Smooth muscle cell (in vitro differentiated cells): ENCODE results near the gene AUH. TPM values are rescaled to one million over a fixed set of nuclear protein-coding genes. Genes with fewer than 3 reads are reported as not detected.

Source experiments
- DNase-seq: peaks from one replicate; lab custom pipeline; 2025; ENCODE audit not compliant: unreplicated experiment; lab: John Stamatoyannopoulos, UW
- H2AFZ ChIP-seq: fragments of 200-600 bp; sonication (generic); 2 replicates; pipeline ENCODE4 v1.6.0; 2016; ENCODE audit warnings: antibody characterized with exemption, low read depth, mild to moderate bottlenecking
- H3F3A ChIP-seq: fragments of 200-600 bp; sonication (generic); 2 replicates; pipeline ENCODE4 v1.6.0; 2017; ENCODE audit warnings: antibody characterized with exemption, low read depth
- H3K27ac ChIP-seq: fragments of 200-600 bp; sonication (generic); 2 replicates; pipeline ENCODE4 v1.5.1; 2016; ENCODE audit warnings: low read depth, mild to moderate bottlenecking
- H3K27me3 ChIP-seq: fragments of 200-600 bp; sonication (generic); 2 replicates; pipeline ENCODE4 v1.6.1; 2016; ENCODE audit warnings: low read depth, mild to moderate bottlenecking
- H3K36me3 ChIP-seq: fragments of 200-600 bp; sonication (generic); 2 replicates; pipeline ENCODE4 v1.5.1; 2016; ENCODE audit warnings: low read depth
- H3K4me1 ChIP-seq: fragments of 200-600 bp; sonication (generic); 2 replicates; pipeline ENCODE4 v1.5.1; 2016; ENCODE audit warnings: low read depth
- H3K4me2 ChIP-seq: fragments of 200-600 bp; sonication (generic); 2 replicates; pipeline ENCODE4 v1.6.0; 2016; ENCODE audit warnings: mild to moderate bottlenecking
- H3K4me3 ChIP-seq: fragments of 200-600 bp; sonication (generic); 2 replicates; pipeline ENCODE4 v1.5.1; 2016; ENCODE audit warnings: mild to moderate bottlenecking
- H3K79me2 ChIP-seq: fragments of 200-600 bp; sonication (generic); 2 replicates; pipeline ENCODE4 v1.6.0; 2016; ENCODE audit warnings: low read depth, mild to moderate bottlenecking
- H3K9ac ChIP-seq: fragments of 200-600 bp; sonication (generic); 2 replicates; pipeline ENCODE4 v1.6.0; 2016; ENCODE audit warnings: low read depth
- H3K9me3 ChIP-seq: fragments of 200-600 bp; sonication (generic); replicated peaks from 2 replicates; pipeline ENCODE4 v1.5.1; 2016; ENCODE audit warnings: low read depth
- H4K20me1 ChIP-seq: fragments of 200-600 bp; sonication (generic); 2 replicates; pipeline ENCODE4 v1.6.0; 2016; ENCODE audit warnings: low read depth
- WGBS: methylation state at CpG from one replicate; pipeline ENCODE4 v1.1.7; 2016; ENCODE audit warnings: low lambda C conversion rate; 5-methylcytosine and 5-hydroxymethylcytosine counted together
- polyA plus RNA-seq: library from polyadenylated mRNA; unstranded; fragments of >200 nt; fragmentation: Nextera tagmentation; extraction: Ambion mirVana; gene quantifications from 2 replicates; pipeline ENCODE4 v1.2.1, GENCODE V29; 2016
- total RNA-seq: library from RNA; depleted of rRNA; stranded (reverse); fragments of >200 nt; gene quantifications from 2 replicates; pipeline ENCODE4 v1.2.3, GENCODE V29; 2014
- TF ChIP-seq, protein P1 (sequence below): fragments of 200-600 bp; sonication (generic); IDR thresholded peaks from 2 replicates; pipeline ENCODE4 v1.5.1; 2017; ENCODE audit warnings: borderline replicate concordance, mild to moderate bottlenecking, antibody characterized with exemption; ENCODE audit not compliant: insufficient read depth, poor library complexity, severe bottlenecking

AUH gene
- total and polyA plus RNA-seq, 2 experiments from 2014 or later: 8.7 TPM

DNA sequence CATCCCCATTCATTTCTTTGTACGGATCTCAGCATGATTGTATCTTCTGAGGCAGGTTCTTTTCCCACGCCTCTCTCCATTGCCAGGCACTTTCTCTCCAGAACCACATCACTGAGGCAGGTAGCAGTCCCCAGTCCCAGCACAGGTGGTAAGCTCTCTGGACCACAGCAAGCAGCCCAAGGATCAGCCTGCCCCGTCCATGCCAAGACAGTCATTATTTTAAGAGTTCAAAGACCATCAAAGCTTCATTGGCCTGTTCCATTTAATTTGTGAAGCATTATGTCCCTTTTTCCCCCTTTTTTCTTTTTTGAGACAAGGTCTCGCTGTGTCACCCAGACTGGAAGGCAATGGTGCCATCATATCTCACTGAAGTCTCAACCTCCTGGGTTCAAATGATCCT is 171.7 kb downstream of the AUH start:
- Histone ChIP-seq H3K27me3 (no peaks in the 10 kb centered on the region), H3K36me3 (no peaks in the 10 kb centered on the region), H2AFZ (no peak overlapping the region), H3K27ac (no peak overlapping the region), H3K4me3 (no peak overlapping the region), H3K4me1 (peaks cover 14% of the 10 kb centered on the region), H4K20me1 (no peaks in the 10 kb centered on the region), H3K79me2 (no peaks in the 10 kb centered on the region), H3F3A (peaks cover 15% of the 10 kb centered on the region), H3K9ac (no peak overlapping the region), H3K9me3 (no peaks in the 10 kb centered on the region), H3K4me2 (no peak overlapping the region)
- WGBS: 99% methylated on average over 4 of the region's 4 CpGs
- no peak for DNase-seq
- TF ChIP-seq, protein P1, sequence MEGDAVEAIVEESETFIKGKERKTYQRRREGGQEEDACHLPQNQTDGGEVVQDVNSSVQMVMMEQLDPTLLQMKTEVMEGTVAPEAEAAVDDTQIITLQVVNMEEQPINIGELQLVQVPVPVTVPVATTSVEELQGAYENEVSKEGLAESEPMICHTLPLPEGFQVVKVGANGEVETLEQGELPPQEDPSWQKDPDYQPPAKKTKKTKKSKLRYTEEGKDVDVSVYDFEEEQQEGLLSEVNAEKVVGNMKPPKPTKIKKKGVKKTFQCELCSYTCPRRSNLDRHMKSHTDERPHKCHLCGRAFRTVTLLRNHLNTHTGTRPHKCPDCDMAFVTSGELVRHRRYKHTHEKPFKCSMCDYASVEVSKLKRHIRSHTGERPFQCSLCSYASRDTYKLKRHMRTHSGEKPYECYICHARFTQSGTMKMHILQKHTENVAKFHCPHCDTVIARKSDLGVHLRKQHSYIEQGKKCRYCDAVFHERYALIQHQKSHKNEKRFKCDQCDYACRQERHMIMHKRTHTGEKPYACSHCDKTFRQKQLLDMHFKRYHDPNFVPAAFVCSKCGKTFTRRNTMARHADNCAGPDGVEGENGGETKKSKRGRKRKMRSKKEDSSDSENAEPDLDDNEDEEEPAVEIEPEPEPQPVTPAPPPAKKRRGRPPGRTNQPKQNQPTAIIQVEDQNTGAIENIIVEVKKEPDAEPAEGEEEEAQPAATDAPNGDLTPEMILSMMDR: no peak

DNA sequence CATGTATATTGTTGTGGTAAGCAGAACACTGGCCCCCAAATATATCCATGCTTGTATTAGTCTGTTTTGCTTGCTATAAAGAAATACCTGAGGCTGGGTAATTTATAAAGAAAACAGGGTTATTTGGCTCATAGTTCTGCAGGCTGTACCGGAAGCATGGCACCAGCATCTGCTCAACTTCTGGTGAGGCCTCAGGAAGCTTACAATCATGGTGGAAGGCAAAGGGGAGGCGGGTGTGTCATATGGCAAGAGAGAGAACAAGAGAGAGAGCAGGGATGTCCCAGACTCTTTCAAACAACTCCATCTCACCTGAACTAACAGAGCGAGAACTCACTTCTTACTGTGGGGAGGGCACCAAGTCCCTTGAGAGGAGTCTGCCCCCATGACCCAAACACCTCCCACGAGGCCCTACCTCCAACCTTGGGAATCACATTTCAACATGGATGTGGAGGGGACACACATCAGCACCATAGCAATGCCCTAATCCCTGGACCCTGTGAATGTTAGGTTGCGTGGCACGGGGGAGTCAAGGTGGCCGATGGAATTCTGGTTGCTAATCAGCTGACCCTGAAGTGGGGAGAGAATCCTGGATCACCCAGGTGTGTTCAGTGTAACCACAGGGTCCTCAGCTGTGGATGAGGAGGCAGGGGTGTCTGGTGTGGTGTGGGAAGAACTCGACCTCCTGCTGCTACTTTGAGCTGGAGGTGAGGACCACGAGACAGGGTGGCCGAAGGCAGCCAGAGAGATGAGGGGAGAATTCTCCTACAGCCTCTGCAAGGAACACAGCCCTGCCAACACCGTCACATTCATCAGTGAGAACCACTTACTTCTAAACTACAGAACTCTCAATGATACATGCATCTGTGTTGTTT is 172.8 kb downstream of the AUH start:
- 94% methylated on average over 11 of the region's 11 CpGs for WGBS
- Histone ChIP-seq H3K4me1 (peaks cover 11% of the 10 kb centered on the region), H3K9me3 (no peaks in the 10 kb centered on the region), H2AFZ (no peak overlapping the region), H3K4me2 (no peak overlapping the region), H4K20me1 (no peaks in the 10 kb centered on the region), H3K27ac (no peak overlapping the region), H3K36me3 (no peaks in the 10 kb centered on the region), H3K79me2 (no peaks in the 10 kb centered on the region), H3F3A (peaks cover 10% of the 10 kb centered on the region), H3K9ac (no peak overlapping the region), H3K27me3 (no peaks in the 10 kb centered on the region), H3K4me3 (no peak overlapping the region)
- TF ChIP-seq, protein P1: no peak
- DNase-seq: no peak

DNA sequence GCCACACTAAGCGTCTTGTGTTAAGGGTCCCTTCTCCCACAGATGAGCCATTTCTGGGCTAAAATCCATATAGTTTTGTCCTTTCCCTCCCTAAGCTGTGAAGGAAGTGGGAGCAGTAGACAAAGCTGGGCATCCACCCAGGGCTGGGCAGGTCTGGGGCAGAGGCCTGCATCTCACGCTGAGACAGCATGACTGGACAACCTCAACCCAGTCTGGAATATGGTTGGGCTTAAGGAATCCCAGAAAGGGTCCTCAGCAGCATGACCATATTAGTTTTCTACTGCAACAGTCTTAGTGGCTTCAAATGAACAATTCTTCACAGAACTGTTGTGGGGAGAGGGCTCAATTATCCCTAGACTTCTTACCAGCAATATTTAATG is 173.8 kb downstream of the AUH start:
- Histone ChIP-seq H3F3A (peaks cover 7% of the 10 kb centered on the region), H3K4me3 (no peak overlapping the region), H3K27ac (no peak overlapping the region), H2AFZ (no peak overlapping the region), H4K20me1 (no peaks in the 10 kb centered on the region), H3K4me1 (peaks cover 9% of the 10 kb centered on the region), H3K4me2 (no peak overlapping the region), H3K9me3 (no peaks in the 10 kb centered on the region), H3K9ac (no peak overlapping the region), H3K36me3 (no peaks in the 10 kb centered on the region), H3K27me3 (no peaks in the 10 kb centered on the region), H3K79me2 (no peaks in the 10 kb centered on the region)
- no peak for DNase-seq
- WGBS: 73% methylated on average over 2 of the region's 2 CpGs
- TF ChIP-seq, protein P1: no peak
